ENCODE data around the gene DCLK1.

Gene DCLK1

DNA sequence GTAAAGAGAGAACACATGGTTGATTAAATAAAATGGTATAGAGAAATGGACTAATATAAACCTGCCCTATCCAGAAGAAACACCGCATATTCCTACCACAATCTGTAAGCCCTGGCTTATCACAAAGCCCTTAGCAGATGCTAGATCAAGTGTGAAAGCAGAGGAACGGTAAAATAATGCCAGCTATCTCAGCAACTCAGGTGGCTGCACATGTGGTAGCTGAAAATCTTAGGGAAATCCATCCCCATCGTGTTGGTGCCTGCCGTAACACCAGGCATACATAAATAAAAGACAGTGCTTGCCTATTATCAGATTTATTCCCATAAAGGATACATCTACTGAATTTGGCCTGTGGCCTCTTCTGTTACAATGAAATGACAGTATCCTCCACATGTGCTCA is 350.6 kb downstream of the DCLK1 start:
- DNase-seq: no peak

DNA sequence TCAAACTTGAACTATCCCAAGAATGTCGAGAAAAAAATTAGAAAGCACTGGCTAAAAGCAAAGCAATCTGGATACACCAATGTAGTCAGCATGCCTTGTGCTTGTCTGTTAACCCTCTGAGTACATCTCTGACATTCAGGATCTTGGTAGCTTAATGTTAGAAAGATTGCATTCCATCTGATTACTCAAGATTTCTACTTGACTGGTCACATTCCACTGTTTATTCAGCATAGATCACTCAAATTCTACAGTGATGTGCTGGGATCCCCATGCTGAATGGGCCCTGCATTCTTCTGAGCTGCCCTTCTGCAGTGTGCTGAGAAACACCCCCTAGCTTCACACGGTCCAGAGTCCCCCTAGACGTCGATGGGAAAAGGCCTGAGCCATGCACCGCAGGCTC is 359.3 kb downstream of the DCLK1 start:
- DNase-seq: no peak

DNA sequence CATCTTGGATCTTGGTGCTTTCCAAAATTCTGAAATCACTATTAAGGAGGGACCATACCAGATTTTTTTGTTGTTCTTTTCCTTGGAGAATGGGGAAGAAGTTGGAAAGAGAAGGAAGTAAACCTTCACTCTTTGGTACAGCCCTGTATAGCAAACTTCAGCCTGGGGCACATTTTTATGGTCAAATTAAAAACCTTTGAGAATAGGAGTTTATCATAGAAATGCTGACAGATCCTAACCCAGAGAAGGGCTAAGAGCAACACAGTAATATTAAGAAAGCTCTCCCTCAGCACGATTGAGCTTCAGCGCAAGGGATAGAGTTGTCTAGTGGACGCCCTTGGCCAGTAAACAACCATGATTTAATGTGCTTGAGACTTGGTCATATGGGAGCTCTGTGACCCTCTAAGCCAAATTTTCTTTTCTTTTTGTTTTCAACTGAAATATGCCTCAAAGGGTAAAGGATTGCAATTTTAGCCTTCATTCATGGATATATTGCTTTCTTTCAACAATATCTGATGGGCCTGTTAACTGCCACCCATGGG is 360.4 kb downstream of the DCLK1 start:
- DNase-seq: no peak

DNA sequence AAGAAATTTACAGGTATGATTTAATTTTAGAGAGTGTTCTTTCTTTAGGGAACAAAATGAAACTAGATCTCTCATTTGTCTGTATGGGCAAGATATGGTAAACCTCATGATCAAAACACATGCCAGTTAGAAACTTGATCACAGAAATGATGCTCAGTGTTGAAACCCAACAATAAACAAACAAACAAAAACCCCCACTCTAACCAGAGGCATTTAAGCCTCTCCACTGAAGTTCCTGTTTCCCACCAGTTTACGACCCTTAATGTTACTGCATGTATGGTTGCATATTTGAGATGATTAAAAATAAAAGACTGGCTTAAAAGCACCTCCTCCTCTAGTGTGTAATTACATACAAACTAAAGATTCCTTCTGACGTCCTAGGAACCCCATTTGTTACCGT is 361.4 kb downstream of the DCLK1 start:
- no peak for DNase-seq

DNA sequence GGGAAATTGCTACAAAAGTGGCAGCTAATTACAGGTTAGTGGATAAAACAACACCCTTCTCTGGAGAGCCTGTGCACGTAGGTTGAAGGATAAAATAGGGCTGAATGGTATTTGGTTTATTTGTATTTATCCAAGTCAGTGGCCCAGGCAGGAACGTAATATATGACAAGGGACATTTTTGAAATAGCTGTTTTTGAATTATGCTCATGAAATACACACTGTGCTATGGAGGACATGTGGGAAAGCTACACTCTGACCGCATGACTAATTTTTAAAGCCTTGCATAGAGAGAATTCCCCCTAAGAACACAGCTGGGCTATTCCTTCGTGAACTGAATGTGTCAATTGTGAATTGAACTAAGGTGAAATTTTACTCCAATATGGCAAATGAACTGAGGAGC is 362.6 kb downstream of the DCLK1 start:
- no peak for DNase-seq

DNA sequence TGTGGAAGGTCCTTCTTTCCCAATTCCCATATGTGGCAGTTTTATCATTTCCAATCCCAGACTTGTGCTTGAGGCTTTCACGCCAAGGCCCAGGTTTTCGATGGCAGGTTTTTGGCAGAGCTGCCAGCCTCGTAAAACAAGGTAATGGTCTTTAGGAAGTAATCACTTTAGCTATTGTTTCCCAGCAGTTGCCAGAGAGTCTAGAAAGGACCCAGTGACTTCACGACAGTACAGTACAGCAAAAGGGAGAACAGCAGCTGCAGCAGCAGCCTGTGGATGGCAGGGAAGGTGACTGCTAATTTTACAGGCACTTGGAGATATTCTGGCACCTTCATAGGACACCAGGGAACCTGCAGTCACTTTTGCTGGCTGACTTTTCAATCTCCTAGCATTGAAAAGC is 363.1 kb downstream of the DCLK1 start:
- DNase-seq: no peak

DNA sequence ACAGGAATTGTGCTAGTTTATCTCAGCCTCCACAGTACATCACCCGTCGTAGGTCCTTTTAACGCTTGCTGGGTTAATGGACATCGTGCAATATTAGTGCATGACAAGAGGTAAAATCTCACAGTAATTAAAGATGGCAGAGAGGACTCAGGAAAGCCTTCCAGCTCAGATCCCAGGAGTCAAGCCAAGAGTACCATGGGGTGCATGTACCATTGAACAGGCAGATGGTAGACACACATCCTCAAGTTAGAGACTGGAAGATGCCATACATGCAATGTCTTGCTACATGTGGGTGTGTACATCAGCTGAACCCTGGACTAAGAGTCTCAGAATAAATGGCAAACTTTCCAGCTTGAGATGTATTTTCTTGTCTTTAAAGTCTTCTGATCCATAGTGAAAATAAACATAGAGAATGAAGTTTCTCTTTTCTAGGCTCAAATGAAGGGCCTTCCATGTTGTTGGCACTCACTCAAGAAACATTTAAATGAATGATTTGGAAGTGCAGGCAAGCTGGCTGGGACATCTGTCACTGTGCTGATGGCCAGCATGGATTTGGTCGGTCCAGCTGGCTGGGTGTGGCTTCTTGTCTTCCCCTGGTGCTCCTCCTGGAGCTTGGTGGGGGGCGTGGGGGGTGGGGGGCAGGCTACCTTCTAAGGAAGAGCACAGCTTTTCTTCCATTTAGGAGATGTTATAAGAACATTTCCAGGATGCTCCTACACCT is 363.8 kb downstream of the DCLK1 start:
- no peak for DNase-seq

DNA sequence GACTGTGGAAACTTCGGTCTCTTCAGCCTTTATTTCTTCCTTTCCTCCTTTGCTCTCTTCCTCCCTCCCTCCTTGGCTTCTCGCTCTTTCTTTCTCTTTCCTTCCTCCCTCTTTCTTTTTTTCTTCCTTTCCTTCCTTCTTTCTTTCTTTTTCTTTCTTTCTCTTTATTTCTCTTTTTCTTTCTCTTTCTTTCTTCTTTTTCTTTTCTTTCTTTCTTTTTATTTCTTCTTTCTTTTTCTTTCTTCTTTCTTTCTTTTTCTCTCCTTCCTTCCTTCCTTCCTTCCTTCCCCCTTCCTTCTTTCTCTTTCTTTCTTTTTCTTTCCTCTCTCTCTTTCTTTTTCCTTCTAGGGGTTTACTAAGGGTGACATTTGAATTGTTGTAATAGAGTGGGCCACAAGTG is 364.5 kb downstream of the DCLK1 start:
- DNase-seq: no peak

DNA sequence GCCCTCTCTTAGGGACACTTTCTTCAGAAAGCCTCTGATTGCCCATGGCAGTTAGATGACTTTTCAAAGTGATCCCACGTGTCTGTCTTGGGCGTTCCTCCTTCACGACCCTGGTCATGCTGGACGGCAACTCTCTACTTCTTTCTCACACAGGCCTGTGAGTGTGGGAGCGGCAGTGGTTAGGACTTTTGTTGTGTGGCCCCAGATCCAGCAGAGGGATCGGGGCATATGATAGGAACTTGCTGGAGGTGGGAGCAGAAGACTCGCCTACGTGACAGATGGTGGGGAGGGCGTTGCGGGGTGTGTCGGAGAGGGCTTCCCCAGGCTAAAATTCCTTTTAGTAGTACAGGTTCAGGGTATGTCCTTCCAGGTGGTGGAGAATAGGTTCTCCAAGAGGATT is 365.2 kb downstream of the DCLK1 start:
- no peak for DNase-seq

DNA sequence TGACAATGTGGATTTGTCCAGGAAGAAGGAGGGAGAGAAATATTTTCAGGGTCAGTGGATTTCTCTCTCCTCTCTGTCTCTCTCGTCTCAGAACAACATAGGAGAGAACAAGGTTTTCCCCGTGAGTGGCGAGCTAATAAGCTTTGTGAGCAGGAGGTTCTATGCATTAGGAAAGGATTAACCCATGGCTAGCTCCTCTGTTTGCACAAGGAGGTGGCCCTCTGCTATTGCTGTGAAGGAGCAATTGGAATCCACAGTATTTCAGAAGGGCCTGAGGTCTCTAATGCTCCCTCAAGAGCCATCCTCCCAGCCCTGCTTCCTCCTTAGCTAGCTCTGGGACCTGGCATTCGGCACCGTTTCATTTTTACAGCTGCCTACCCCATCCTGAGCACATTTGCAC is 365.8 kb downstream of the DCLK1 start:
- no peak for DNase-seq

DNA sequence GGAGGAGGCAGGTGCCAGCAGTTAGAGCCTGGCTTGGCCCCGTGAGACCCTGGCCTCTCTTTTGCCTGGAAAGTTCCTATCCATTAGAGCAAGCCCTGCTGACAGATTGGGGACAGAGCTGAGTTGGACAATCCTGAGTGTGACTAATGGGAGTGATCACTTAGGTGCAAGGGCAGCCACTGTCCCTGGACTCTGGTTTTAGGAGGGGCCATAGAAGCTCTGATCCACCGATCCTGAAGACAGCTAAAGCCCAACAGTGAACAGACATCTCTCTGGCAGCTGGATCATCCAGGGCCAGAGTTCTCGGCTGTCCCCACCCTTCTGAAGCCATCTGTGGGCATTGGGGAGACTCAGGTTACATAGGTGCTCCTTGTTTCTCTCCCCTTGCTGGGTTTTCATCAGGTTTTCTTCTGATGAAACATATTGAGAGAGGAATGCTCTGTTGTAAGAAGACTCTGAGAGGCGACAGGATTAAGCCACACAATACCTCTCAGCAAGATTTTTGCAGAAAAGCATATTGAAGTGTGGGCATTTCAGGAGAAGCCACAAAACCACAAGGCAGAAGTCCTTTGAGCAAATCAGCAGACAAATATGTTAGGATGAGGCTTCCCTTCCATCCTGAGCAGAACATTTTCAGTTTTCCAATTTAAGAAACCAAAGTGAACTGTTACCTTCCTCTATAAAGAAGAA is 366.7 kb downstream of the DCLK1 start:
- DNase-seq: no peak

DNA sequence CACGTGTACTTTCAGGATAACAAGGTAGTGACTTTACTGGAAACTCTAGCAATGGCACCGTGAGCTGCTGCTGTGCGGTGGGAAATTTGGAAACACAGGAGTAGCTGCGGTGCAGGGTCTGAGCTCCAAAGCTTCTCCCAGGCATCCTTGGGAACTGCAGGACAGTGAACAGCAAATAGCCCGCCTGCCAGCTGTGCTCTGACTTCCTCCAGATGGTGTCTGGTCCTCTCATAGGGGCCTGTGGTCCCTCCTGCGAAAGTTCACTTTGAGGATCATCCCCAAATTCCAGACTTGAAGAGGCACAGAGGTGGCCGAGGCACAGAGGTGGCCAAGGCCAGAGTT is 367.4 kb downstream of the DCLK1 start:
- DNase-seq: no peak

DNA sequence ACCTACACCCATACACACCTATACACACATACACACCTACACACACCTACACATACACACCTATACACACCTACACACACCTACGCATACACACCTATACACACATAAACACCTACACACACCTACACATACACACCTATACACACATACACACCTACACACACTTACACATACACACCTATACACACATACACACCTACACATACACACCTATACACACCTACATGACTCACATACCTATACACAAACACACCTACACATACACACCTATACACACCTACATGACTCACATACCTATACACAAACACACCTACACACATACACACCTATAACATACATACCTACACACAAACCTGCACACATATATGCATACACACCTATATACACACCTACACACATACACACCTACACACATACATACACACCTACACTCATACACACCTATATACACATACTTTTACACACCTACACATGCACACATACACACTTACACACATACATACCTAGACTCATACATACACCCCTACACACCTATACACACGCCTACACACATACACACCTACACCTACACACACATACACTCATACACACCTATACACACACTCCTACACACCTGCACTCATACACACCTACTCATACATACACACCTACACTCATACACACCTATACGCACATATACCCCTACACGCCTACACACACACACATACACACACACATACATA is 368.0 kb downstream of the DCLK1 start:
- DNase-seq: no peak

DNA sequence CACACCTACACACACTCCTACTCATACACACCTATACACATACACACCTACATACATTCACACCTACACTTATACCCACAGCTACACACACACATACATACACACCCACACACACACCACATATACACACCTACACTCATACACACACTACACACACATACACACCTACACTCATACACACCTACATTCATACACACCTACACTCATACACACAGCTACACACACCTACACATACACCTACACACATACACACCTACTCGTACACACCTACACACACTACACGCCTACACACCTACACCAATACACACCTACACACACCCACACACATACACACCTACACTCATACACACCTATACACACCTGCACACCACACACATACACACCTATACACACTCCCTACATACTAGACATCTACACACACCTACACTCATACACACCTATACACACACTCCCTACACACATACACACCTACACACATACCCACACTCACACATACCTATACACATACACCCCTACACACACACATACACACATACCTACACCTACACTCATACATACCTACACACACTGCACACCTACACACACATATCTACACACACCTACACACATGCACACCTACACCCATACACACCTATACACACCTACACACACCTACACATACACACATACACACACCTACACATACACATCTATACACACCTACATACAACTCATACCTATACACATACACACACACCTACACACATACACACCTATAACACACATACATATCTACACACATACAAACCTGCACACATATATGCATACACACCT is 369.5 kb downstream of the DCLK1 start:
- DNase-seq: no peak

DNA sequence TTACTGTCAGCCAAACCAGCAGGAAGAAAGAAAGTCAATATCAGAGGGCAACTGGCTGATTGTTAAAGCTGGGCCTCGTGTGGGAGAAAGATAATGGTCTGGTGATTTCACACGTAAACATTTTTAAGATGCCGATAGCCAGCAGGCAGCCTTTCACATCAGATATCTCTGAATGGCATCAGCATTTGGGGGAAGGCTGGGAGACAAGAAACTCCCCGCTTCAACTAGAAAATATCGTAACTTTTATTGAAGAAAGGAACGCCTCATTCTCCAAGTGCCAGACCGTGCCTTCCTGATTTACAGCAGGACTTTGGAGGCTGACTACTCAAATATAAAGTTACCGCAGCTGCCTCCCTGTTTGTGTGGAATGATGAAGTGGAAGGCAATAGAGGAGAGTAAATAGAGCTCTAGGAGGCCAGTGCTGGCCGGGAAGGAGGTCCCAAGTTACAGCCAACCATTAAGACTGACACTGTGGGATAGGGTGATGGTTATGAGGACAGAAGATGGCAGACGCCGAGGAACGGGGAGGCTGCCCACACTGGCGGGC is 370.4 kb downstream of the DCLK1 start:
- DNase-seq: no peak

DNA sequence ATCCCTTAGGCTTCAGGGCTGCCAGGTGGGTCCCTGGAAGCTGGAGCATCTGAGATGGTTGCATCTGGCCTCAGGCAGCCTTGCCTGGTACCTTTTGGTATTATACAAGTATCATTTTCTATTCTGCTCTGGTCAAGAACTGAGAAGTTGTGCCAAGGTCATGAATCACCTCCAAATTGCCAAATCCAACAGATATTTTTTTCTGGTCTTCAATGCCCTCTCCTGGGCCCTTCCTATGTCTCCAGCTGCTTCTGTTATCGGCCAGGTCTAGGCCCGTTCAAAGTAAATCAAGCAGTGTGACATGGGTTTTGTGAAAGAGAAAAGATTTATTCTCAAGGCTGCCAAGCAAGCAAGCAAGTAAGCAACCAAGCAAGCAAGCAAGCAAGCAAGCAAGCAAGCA is 383.6 kb downstream of the DCLK1 start:
- no peak for DNase-seq

DNA sequence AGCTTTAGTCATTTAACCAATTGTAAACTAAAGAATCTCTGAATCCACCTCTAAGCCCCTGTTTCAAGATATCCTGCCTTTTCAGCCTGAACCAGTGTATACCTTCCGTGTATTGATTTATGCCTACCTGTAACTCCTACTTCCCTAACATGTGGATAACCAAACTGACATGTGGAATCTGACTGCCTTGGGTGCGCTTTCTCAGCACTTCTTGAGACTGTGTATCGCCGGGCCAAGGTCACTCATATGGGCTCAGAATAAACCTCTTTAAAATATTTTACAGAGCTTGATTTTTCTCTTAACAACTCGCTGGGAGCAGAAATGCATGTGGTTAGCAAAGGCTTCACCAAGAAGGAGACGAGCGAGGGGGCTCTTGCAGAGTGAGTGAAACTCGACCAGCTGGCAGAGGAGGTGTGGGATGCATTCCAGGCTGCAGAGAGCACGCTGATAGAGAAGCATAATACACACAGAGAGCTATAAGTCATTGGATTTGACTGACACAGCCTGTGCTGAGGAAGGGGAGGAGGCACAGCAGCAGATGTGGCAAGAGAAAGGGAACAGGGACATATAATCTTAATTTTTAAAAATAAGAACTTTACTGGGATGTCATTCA is 386.5 kb downstream of the DCLK1 start:
- DNase-seq: no peak

DNA sequence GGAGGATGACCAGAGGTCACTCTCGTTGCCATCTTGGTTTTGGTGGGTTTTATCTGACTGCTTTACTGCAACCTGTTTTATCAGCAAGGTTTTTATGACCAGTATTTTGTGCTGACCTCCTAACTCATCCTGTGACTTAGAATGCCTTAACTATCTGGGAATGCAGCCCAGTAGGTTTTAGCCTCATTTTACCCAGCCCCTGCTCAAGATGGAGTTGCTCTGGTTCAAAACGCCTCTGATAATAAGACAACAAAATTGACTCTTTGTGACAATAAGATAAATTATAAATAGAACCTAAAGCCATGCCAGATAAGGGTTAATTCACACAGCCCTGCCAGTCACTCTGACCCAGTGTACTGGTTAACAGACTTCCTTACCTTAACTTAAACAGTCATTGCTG is 387.0 kb downstream of the DCLK1 start:
- no peak for DNase-seq

DNA sequence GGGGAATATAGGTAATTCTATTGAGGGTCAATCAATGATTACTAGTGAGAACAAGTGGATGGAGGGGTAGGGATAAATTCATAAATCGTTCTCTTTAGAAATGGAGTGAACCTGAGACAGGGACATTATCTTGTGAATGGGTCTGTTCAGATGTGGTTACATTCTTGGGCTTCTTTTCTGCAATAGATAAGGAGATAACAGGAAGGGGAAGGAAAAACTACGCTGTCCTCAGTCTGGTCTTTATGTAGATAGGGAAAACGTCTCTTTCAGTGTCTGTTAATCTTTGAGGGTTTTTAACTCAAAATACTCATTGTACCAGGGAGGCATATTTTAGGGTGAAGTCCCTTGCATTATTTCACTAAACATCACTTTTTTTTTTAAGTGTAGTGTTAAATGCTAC is 388.0 kb downstream of the DCLK1 start:
- no peak for DNase-seq

DNA sequence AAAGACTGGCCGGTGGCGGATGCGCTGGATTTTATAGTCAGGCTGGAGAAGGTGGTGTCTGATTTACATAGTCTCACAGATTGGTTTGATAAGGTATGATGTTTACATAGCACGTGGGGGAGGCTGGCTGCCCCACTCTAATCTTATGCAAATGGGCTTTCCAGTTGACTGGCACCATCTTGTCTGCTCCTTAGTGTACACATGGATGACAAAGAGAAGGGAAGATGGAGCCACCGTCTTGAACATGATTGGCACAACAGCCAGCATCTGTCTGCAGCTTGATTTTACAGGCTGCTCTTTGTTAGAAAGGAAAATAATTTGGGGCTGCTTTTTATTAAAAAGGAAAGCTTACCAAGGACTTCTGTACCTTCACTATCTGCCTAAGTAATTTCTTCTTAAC is 389.5 kb downstream of the DCLK1 start:
- DNase-seq: peak; percentile 62

DNA sequence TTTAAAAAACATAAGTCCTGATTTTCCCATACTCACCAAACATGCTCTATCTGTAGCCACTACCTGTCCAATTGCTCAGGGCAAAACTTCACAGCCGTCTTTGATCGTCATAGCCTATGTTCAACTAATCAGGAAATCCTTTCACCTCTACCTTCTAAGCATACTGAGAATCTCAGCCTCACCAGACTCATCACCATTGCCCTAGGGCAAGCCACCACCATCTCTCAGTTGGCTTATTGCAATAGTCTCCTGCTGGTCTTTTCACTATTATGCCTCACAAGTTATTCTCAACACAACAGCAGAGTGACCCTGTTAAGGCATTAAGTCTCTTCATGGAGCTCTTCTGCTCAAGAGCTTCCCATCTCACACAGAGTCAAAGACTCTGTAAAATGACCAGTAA is 394.3 kb downstream of the DCLK1 start:
- no peak for DNase-seq

DNA sequence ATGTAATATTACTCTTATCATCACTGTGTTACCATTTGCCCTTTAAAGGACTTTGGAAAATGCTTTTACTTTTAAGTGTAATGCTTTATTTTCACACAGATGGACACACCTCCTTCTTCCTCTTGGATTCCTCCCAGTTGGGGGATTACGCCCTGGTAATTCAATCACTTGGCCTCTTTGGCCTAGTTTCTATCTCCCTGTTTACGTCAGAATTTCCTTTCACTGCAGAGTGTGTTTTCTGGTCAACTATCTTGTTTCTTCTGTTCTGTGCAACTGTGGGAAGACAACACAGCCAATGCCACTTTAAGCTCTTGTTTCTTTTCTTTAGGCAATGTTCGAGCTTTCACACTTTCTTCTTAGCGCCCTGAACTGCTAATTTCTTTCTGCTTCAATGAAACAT is 397.4 kb downstream of the DCLK1 start:
- no peak for DNase-seq

DNA sequence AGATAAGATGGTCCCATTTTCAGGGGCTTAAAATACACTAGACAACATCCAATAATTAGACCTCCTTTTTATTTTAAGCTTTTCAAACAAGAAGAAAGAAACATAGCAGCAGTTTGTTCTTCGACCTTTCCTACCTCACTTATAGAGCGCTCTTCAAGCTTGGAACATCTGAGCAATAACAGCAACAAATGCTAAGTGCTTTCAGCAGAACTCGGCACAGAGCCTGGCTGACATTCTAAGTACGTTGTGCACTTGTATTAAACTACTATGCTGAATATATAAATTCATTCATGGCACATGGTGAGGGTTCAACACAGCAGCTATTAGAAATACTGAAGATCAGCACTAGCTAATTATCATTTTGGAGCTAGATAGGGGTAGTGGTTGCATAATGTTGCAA is 398.6 kb downstream of the DCLK1 start:
- no peak for DNase-seq

Data from NCI-H526 treated with DMSO at 0.1 percent for 48 hours (cell line).